Heart left ventricle (tissue), 16 donors: ENCODE measurements around the gene IRF2. TPM values are rescaled to one million over a fixed set of nuclear protein-coding genes. Genes with fewer than 3 reads are reported as not detected.

ENCODE experiments used
- ATAC-seq, 4 donors: fragments of 200-7000 bp; cut with Tn5 transposase; one replicate each; pipeline ENCODE4 v1.9.1; 2020 to 2022; ENCODE audit warnings: moderate library complexity in 4 of 4, mild to moderate bottlenecking in 3 of 4, moderate number of reproducible peaks in 1 of 4
- DNase-seq, 5 donors: peaks; one replicate each; pipeline ENCODE4 v3.0.0-alpha.2; 2020
- H3K27ac ChIP-seq, 12 donors: fragments of 200-600 bp; sonication (generic) in 4 of 12; one replicate each; pipeline versions ENCODE4 v1.5.0 to v1.8.0; 2016 to 2022; ENCODE audit warnings: mild to moderate bottlenecking in 2 of 12
- H3K27me3 ChIP-seq, 9 donors: fragments of 200-600 bp; sonication (generic) in 2 of 9; one replicate each; pipeline versions ENCODE4 v1.5.1 to v1.8.0; 2016 to 2022; ENCODE audit warnings: mild to moderate bottlenecking in 3 of 9
- H3K36me3 ChIP-seq, 9 donors: fragments of 200-600 bp; sonication (generic) in 2 of 9; one replicate each; pipeline versions ENCODE4 v1.5.0 to v1.8.0; 2018 to 2022; ENCODE audit warnings: mild to moderate bottlenecking in 2 of 9
- H3K4me1 ChIP-seq, 12 donors: fragments of 200-600 bp; sonication (generic) in 4 of 12; one replicate each; pipeline versions ENCODE4 v1.5.0 to v1.8.0; 2016 to 2022; ENCODE audit warnings: mild to moderate bottlenecking in 3 of 12
- H3K4me3 ChIP-seq, 12 donors: fragments of 200-600 bp; sonication (generic) in 4 of 12; one replicate each; pipeline versions ENCODE4 v1.5.0 to v1.8.0; 2017 to 2022; ENCODE audit warnings: mild to moderate bottlenecking in 9 of 12, moderate library complexity in 4 of 12
- H3K9me3 ChIP-seq, 12 donors: fragments of 200-600 bp; sonication (generic) in 4 of 12; one replicate each; pipeline versions ENCODE4 v1.5.0 to v1.8.0; 2016 to 2022; ENCODE audit warnings: mild to moderate bottlenecking in 1 of 12
- CTCF ChIP-seq, 12 donors: fragments of 200-600 bp; sonication (generic) in 4 of 12; IDR thresholded peaks; one replicate each; pipeline versions ENCODE4 v1.5.0 to v1.8.0; 2018 to 2022; ENCODE audit warnings: antibody characterized with exemption in 12 of 12, mild to moderate bottlenecking in 5 of 12
- POLR2A ChIP-seq, 2 donors: fragments of 450-650 bp; IDR thresholded peaks; one replicate each; pipeline ENCODE4 v1.6.1; 2017; ENCODE audit warnings: antibody characterized with exemption in 2 of 2, mild to moderate bottlenecking in 2 of 2, moderate library complexity in 2 of 2
- WGBS, 4 donors: extraction: QIAGEN DNeasy Blood & Tissue Kit in 2 of 4; methylation state at CpG; one replicate each; pipeline versions ENCODE4 v1.1.5 to v1.1.7; 2013 to 2018; 5-methylcytosine and 5-hydroxymethylcytosine counted together
- intact Hi-C, 10 donors: fragments of 100-400 bp; cut with DNase I; formaldehyde crosslinking; loops; one replicate each; pipeline versions ENCODE4 v1.11.1 to v1.14.2; 2022
- polyA plus RNA-seq, 2 donors: library from polyadenylated mRNA; stranded (reverse); fragments of 200-250 nt; gene quantifications; one replicate each; pipeline ENCODE4 v1.2.3, GENCODE V29; 2013
- total RNA-seq, 9 donors: library from RNA; depleted of rRNA in 2 of 9; stranded (reverse); fragments of >200 nt in 2 of 9; fragmentation: NEBNext Ultra II Directional in 3 of 9; extraction: Animal tissue kit (Norgen Biotek cat#: 25700) in 3 of 9; gene quantifications; one replicate each; pipeline versions ENCODE4 v1.1.0 to v1.2.4, GENCODE V29; 2016 to 2023
- donor health status: ischemic (EF 13 %, LVEDD 7.1; RV severe dilation, severe dysfunction).
- donor health status: healthy with polysubstance abuse.
- donor health status: DM: no; HTN: yes; CAD: no.
- donor health status: DM: no; HTN: no; CAD: no.
- donor health status: ischemic (EF 25% LVEDD 6.9; RV normal size, moderate dysfunction).
- donor health status: ischemic (EF 25% LVEDD 5.7; RV mildly dilated, moderate dysfunction).
- donor health status: healthy.
- donor health status: DM: yes; HTN: yes; CAD: no.
- donor health status: ischemic (EF 35%, LVEDD 5.7; RV mildly dilated, moderate dysfunction).
- donor health status: nonischemic (EF 11% LVEDD 7.7; RV severe dilation, severe dysfunction).
- donor health status: DM: yes; HTN: yes; CAD: no.
- donor health status: PGD.
- donor health status: ischemic (EF 29% LVEDD 5.4; RV normal size, mild dysfunction).
- donor health status: nonischemic (EF 23%, LVEDD 6.1; RV moderate dilation, normal function).

The IRF2 gene
- total and polyA plus RNA-seq, 11 donors, result 11.5 to 47.2 (median 26.0) TPM

DNA sequence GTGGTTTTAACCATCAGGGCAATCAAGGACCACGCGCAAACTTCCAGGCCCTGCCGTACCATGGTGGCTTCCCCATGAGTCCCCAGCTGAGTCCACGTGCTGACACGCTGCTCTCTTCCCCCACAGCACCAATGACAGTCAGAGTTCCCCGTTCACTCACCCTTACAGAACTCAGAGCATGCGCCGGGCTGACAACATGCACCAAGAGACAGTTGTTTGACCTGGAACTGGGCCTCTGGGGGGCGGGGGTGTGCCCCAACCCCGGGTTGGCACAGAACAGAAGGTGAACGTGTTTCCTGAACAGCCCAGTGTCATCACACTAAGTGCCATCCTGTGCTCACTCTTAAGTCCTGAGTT, 29.4 kb downstream of the IRF2 start:
- Histone ChIP-seq H3K4me3 (no peak overlapping the region), H3K27me3 (no peaks in the 10 kb centered on the region), H3K9me3 (no peaks in the 10 kb centered on the region), H3K36me3 (peaks cover 0 to 6% (median 0%) of the 10 kb centered on the region in 9 donors), H3K4me1 (peaks cover 6 to 97% (median 82%) of the 10 kb centered on the region in 12 donors), H3K27ac (peak overlapping the region in 2 of 12 donors; percentile 3 to 33)
- ATAC-seq (peak in 1 of 4 donors; percentile 37), DNase-seq (no peak)
- 73 to 86% (median 81%) methylated on average over 8 to 11 of the region's 11 CpGs for WGBS, 4 donors
- TF ChIP-seq CTCF (IDR thresholded peaks at IDR 0.05) (no peak), POLR2A (IDR thresholded peaks at IDR 0.05) (no peak)
- intact Hi-C loops, result no loop called here

- H3K27me3 ChIP-seq, result no peaks in the 10 kb centered on the region
- no peaks in the 10 kb centered on the region for H3K9me3 ChIP-seq
- H3K4me1 ChIP-seq, result peaks cover 5 to 97% (median 82%) of the 10 kb centered on the region in 12 donors
- no peak for ATAC-seq
- H3K4me3 ChIP-seq, result no peak overlapping the region
- TF ChIP-seq POLR2A (IDR thresholded peaks at IDR 0.05), result no peak
- TF ChIP-seq CTCF (IDR thresholded peaks at IDR 0.05), result no peak
- H3K36me3 ChIP-seq, result peaks cover 0 to 6% (median 0%) of the 10 kb centered on the region in 9 donors
- DNase-seq, result no peak
- WGBS, 4 donors, result 95 to 97% (median 95%) methylated on average over 5 of the region's 5 CpGs
- H3K27ac ChIP-seq, result peak overlapping the region in 1 of 12 donors; percentile 3
- intact Hi-C loops, result no loop called here
Observed at GRCh38 chr4:184444215-184444952, 30.0 kb downstream of the IRF2 start.

GRCh38 chr4:184443318-184443717, 31.0 kb downstream of the IRF2 start:
- H3K27ac ChIP-seq, result no peak overlapping the region
- peaks cover under 1 to 97% (median 83%) of the 10 kb centered on the region in 12 donors for H3K4me1 ChIP-seq
- H3K36me3 ChIP-seq, result peaks cover 0 to 6% (median 0%) of the 10 kb centered on the region in 9 donors
- DNase-seq (no peak), ATAC-seq (no peak)
- TF ChIP-seq CTCF (IDR thresholded peaks at IDR 0.05), result no peak
- TF ChIP-seq POLR2A (IDR thresholded peaks at IDR 0.05), result no peak
- intact Hi-C loops, result no loop called here
- H3K4me3 ChIP-seq, result no peak overlapping the region
- no peaks in the 10 kb centered on the region for H3K27me3 ChIP-seq
- 95 to 99% (median 98%) methylated on average over 2 of the region's 2 CpGs for WGBS, 4 donors
- no peaks in the 10 kb centered on the region for H3K9me3 ChIP-seq

DNA sequence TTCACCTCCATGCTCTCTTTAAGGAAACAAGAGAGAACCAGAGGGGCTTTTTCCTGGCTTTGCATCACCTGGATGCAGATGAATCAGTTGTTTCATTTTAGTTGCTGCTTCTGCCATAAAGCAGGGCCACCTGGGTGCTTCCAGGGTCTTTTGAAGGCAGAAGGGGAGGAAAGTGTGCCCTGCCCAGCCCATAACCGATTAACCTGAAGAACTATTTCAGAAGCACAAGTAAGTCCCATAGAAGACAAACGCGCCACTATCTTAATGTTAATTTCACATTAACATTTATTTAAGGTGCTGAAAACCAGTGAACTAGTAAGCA, 32.1 kb downstream of the IRF2 start:
- no peaks in the 10 kb centered on the region for H3K27me3 ChIP-seq
- WGBS, 4 donors, result 56 to 66% (median 60%) methylated on average over 3 of the region's 3 CpGs
- ATAC-seq (no peak), DNase-seq (no peak)
- no peaks in the 10 kb centered on the region for H3K9me3 ChIP-seq
- intact Hi-C loops, result no loop called here
- no peaks in the 10 kb centered on the region for H3K36me3 ChIP-seq
- peaks cover 0 to 98% (median 84%) of the 10 kb centered on the region in 12 donors for H3K4me1 ChIP-seq
- H3K27ac ChIP-seq, result peak overlapping the region in 7 of 12 donors; percentile 34 to 57 (median 43)
- no peak for TF ChIP-seq CTCF (IDR thresholded peaks at IDR 0.05)
- TF ChIP-seq POLR2A (IDR thresholded peaks at IDR 0.05), result no peak
- H3K4me3 ChIP-seq, result peak overlapping the region in 3 of 12 donors; percentile 4 to 23 (median 15)
